Gastrocnemius medialis (tissue), 4 donors: ENCODE results near the gene MATN3. TPM values are rescaled to one million over a fixed set of nuclear protein-coding genes. Genes with fewer than 3 reads are reported as not detected.
"Not testable (repeated sequence)": the region's sequence is repeated elsewhere in the genome, so short reads cannot be mapped to it uniquely, and the experiment has no call there.

Experiments
- ATAC-seq, 2 donors: fragments of 150-250 bp; one replicate each; pipeline ENCODE4 v1.9.1; 2016
- DNase-seq, 2 donors: peaks; one replicate each; pipeline ENCODE4 v3.0.0-alpha.2; 2019
- H3K27ac ChIP-seq, 4 donors: fragments of 200-600 bp; sonication (generic); 1 replicate in 1 of 4; 2 replicates in 3 of 4; pipeline ENCODE4 v1.5.1; 2016 to 2018; ENCODE audit warnings: mild to moderate bottlenecking in 2 of 4, moderate library complexity in 1 of 4
- H3K27me3 ChIP-seq, 3 donors: fragments of 200-600 bp; sonication (generic) in 2 of 3; 1 replicate in 1 of 3; 2 replicates in 2 of 3; pipeline versions ENCODE4 v1.5.1 to v1.6.0; 2016 to 2019; ENCODE audit warnings: mild to moderate bottlenecking in 1 of 3, moderate library complexity in 1 of 3
- H3K36me3 ChIP-seq, 2 donors: fragments of 200-600 bp; sonication (generic) in 1 of 2; one replicate each; pipeline ENCODE4 v1.5.1; 2017 to 2018
- H3K4me1 ChIP-seq, 2 donors: fragments of 200-600 bp; sonication (generic) in 1 of 2; one replicate each; pipeline ENCODE4 v1.5.1; 2016 to 2017; ENCODE audit warnings: mild to moderate bottlenecking in 2 of 2
- H3K4me3 ChIP-seq, 4 donors: fragments of 200-600 bp; sonication (generic) in 3 of 4; 1 replicate in 1 of 4; 2 replicates in 3 of 4; pipeline ENCODE4 v1.5.1; 2016 to 2019; ENCODE audit warnings: mild to moderate bottlenecking in 2 of 4
- H3K9me3 ChIP-seq, 3 donors: fragments of 200-600 bp; sonication (generic) in 2 of 3; 1 replicate in 1 of 3; 2 replicates in 2 of 3; pipeline ENCODE4 v1.5.1; 2016 to 2019
- POLR2A ChIP-seq, 2 donors: fragments of 450-650 bp; IDR thresholded peaks; one replicate each; pipeline ENCODE4 v1.6.1; 2017; ENCODE audit warnings: antibody characterized with exemption in 2 of 2, mild to moderate bottlenecking in 2 of 2, moderate library complexity in 2 of 2
- in situ Hi-C, 4 donors: fragments of 200-750 bp; cut with MboI; loops; one replicate each; pipeline versions ENCODE4 v1.15.0 to v1.8.0; 2017; ENCODE audit warnings: low sequenced_read_pairs in 4 of 4
- intact Hi-C: fragments of 100-400 bp; cut with DNase I; formaldehyde crosslinking; loops from one replicate; pipeline ENCODE4 v1.15.1; 2023; ENCODE audit warnings: low total_unique reads
- total RNA-seq, 4 donors: library from RNA; depleted of rRNA; stranded (reverse); fragments of >200 nt; gene quantifications; one replicate each; pipeline versions ENCODE4 v1.1.0 to v1.2.3, GENCODE V29; 2016
- TF ChIP-seq, protein P1 (sequence below), 5 experiments: fragments of 450-650 bp in 3 of 5; fragments of 200-600 bp in 2 of 5; sonication (generic) in 2 of 5; IDR thresholded peaks in 4 of 5; conservative IDR thresholded peaks in 1 of 5; 1 replicate in 4 of 5; 2 replicates in 1 of 5; pipeline ENCODE4 v1.5.1; 2016 to 2019; ENCODE audit warnings: antibody characterized with exemption in 5 of 5, mild to moderate bottlenecking in 3 of 5, moderate library complexity in 3 of 5

The MATN3 gene
- total RNA-seq, 4 donors from 2014 or later: 0.26 to 0.35 (median 0.34) TPM; not detected in 1

DNA sequence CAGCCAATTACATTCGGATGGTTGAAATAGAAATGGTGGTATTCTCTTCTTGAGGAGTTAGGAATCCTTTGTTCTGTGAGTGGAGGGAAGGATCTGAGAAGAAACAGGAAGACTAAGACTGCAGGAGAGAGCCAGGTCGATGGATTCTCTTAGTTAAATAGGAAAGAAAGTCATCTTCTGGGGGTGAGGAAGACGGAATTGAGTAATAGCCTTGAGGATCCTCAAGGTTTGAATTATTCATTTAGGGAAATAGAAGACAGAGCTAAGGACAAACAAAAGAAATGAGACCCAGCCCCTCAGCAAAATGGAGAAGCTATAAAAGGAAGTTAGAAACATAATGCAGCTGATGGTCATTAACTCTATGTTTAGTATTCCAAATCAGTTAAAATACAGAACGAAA is 37.2 kb upstream of the MATN3 start:
- peak in 1 of 2 donors; percentile 14 for TF ChIP-seq POLR2A (IDR thresholded peaks at IDR 0.05)
- TF ChIP-seq, protein P1, sequence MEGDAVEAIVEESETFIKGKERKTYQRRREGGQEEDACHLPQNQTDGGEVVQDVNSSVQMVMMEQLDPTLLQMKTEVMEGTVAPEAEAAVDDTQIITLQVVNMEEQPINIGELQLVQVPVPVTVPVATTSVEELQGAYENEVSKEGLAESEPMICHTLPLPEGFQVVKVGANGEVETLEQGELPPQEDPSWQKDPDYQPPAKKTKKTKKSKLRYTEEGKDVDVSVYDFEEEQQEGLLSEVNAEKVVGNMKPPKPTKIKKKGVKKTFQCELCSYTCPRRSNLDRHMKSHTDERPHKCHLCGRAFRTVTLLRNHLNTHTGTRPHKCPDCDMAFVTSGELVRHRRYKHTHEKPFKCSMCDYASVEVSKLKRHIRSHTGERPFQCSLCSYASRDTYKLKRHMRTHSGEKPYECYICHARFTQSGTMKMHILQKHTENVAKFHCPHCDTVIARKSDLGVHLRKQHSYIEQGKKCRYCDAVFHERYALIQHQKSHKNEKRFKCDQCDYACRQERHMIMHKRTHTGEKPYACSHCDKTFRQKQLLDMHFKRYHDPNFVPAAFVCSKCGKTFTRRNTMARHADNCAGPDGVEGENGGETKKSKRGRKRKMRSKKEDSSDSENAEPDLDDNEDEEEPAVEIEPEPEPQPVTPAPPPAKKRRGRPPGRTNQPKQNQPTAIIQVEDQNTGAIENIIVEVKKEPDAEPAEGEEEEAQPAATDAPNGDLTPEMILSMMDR (IDR thresholded peaks at IDR 0.05 in 4 of 5, conservative IDR thresholded peaks at IDR 0.05 in 1 of 5): no peak
- DNase-seq (no peak), ATAC-seq (no peak)
- Histone ChIP-seq H3K4me1 (peaks cover 32 to 46% of the 10 kb centered on the region in 2 donors), H3K36me3 (no peaks in the 10 kb centered on the region), H3K4me3 (peak overlapping the region; percentile 80 to 100 (median 87)), H3K9me3 (no peaks in the 10 kb centered on the region), H3K27ac (peak overlapping the region; percentile 95 to 100 (median 95)), H3K27me3 (no peaks in the 10 kb centered on the region)
- intact Hi-C loops: loop anchor here (2.0 to 5.0 kb wide), 3 partner anchors 59 to 603 kb away; partner anchors contain the start of genes HS1BP3, PUM2 and WDR35
- in situ Hi-C loops: loop anchor here in 1 of 4 donors (25.0 kb wide), 1 partner anchor 588 kb away; no protein-coding TSS in a partner anchor

DNA sequence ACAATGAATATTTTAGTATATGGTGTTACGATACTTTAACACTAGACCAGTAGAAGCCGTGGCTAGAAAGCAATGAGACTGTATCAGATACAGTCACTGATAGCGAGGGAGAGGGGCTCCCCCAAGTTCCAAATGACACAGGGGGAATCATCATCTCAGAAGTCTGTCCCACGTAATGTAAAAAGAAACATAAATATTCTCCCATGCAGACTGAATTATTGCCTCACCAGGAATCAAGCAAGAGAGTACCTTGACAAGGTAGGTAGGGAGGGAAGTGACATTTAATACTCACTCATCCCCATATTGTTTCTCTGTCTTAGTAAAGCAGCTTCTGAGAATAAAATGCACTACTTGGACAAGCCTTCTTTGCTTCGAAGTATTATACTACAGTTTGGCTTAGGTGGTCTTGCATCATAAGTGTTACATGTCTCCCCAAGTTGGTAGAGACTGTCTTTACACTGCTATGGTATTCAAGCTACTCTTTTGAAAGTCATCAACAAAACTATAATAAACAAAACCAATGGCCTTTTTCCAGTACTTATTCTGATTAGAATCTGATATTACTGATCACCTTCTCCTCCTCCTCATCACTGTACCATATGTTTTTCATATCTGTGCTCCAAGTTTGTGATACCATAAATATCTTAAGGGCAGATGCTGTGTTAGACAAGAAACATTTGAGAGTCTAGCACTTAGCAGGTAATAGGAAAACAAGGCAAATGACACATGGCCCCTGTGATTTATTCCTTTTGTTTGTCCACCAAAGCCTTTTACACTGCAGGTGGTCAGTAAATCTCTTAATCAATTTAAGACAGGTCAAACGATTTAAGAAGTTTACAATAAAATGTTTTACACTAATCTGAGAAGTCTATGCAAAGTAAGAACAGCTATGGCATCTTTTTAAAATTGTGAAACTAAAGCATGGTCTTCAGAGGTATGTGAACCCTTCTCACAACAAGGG is 36.3 kb upstream of the MATN3 start:
- Histone ChIP-seq H3K36me3 (no peaks in the 10 kb centered on the region), H3K27me3 (no peaks in the 10 kb centered on the region), H3K9me3 (no peaks in the 10 kb centered on the region), H3K27ac (peak overlapping the region in 3 of 4 donors; percentile 95 to 100 (median 95)), H3K4me3 (peak overlapping the region; percentile 80 to 100 (median 87)), H3K4me1 (peaks cover 36 to 54% of the 10 kb centered on the region in 2 donors)
- ATAC-seq (no peak), DNase-seq (no peak)
- no peak for TF ChIP-seq POLR2A (IDR thresholded peaks at IDR 0.05)
- TF ChIP-seq, protein P1 (IDR thresholded peaks at IDR 0.05 in 4 of 5, conservative IDR thresholded peaks at IDR 0.05 in 1 of 5): no peak
- in situ Hi-C loops (no loop called here), intact Hi-C loops (no loop called here)

DNA sequence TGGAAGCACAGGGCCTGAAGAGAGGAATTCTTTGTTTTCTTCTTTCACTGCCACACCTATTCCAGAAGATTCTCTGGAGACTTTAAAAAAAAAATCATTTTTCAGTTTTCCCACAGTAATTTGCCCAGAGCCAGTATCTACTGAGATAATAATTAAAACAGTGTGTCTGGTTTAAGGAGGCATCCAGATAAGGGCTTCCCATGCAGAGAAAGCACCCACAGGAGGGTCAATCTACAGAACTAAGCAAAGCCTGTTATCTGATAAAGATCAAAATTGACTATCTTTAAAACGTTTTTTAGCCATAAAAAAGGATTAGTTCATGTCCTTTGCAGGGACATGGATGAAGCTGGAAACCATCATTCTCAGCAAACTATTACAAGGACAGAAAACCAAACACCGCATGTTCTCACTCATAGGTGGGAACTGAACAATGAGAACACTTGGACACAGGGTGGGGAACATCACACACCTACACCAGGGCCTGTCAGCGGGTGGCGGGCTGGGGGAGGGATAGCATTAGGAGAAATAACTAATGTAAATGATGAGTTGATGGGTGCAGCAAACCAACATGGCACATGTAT is 33.3 kb upstream of the MATN3 start:
- H3K27ac ChIP-seq, in situ Hi-C loops: not testable (repeated sequence)

DNA sequence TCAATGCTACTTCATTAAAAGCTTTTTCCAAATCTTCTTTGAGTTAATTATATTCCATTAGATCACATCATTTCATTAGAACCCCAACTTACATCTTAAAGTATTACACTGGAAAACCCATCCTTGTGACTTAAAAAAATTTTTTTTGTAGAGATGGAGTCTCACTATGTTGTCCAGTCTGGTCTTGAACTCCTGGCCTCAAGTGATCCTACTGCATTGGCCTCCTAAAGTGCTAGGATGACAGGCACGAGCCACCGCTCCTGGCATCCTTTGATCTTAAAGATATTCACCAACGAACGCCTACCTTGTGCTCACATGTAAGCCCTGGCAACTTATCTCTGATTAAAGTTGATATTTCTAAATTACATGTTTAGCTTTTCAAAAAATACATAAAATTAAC is 32.3 kb upstream of the MATN3 start:
- in situ Hi-C loops (no loop called here), intact Hi-C loops (no loop called here)
- no peak for DNase-seq
- Histone ChIP-seq H3K4me3 (no peak overlapping the region), H3K9me3 (no peaks in the 10 kb centered on the region), H3K27me3 (no peaks in the 10 kb centered on the region), H3K36me3 (peaks cover 0 to 10% of the 10 kb centered on the region in 2 donors), H3K4me1 (peaks cover 30 to 53% of the 10 kb centered on the region in 2 donors), H3K27ac (no peak overlapping the region)
- no peak for ATAC-seq
- TF ChIP-seq, protein P1 (IDR thresholded peaks at IDR 0.05 in 4 of 5, conservative IDR thresholded peaks at IDR 0.05 in 1 of 5): no peak
- TF ChIP-seq POLR2A (IDR thresholded peaks at IDR 0.05): no peak

More for the DNA sequence above, 33.3 kb upstream of the MATN3 start:
- H3K4me3 ChIP-seq, H3K36me3 ChIP-seq, H3K9me3 ChIP-seq, intact Hi-C loops, DNase-seq, H3K27me3 ChIP-seq, ATAC-seq: not testable (repeated sequence)
- peaks cover 35 to 58% of the 10 kb centered on the region in 2 donors for H3K4me1 ChIP-seq

DNA sequence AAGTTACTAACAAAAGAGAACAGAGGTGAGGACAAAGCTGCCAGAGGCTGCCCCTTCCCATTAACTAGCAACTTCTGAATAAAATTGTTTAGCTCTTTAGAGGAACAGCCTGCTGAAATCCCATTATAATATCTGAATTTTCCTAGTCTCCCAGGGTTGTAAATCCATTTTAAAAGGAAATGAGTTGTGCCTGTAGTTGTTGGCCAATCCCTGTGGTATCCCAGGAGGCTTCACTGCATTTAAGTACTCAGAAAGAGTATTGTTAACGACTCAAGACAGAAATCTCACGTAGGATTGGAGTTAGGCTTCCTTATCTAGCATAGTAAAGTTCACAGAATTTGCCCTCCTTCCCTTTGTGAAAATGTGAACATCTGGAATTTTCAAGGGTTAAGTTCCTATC is 30.1 kb upstream of the MATN3 start:
- TF ChIP-seq, protein P1 (IDR thresholded peaks at IDR 0.05 in 4 of 5, conservative IDR thresholded peaks at IDR 0.05 in 1 of 5): no peak
- no peak for TF ChIP-seq POLR2A (IDR thresholded peaks at IDR 0.05)
- Histone ChIP-seq H3K9me3 (no peaks in the 10 kb centered on the region), H3K4me3 (no peak overlapping the region), H3K36me3 (peaks cover 0 to 31% of the 10 kb centered on the region in 2 donors), H3K4me1 (peaks cover 14 to 32% of the 10 kb centered on the region in 2 donors), H3K27ac (peak overlapping the region in 1 of 4 donors; percentile 2), H3K27me3 (no peaks in the 10 kb centered on the region)
- no peak for DNase-seq
- ATAC-seq: no peak
- intact Hi-C loops (no loop called here), in situ Hi-C loops (no loop called here)
